ENCODE results near the gene IFITM5.
"Not testable (repeated sequence)": the region's sequence is repeated elsewhere in the genome, so short reads cannot be mapped to it uniquely, and the experiment has no call there.

The IFITM5 gene

GRCh38 chr11:299081-299891 is at the start of gene IFITM5:
TSS of gene IFITM5 (minus strand) at chr11:299526. CDS start at chr11:299490, 36 bp downstream.
- no peak for DNase-seq (ENCODE audit: low spot score)

GRCh38 chr11:346529-346928 is 47.2 kb upstream of the IFITM5 start:
- DNase-seq (ENCODE audit: low spot score): no peak

- no peak for DNase-seq (ENCODE audit: low spot score)
Observed at GRCh38 chr11:344836-345578, 45.7 kb upstream of the IFITM5 start.

GRCh38 chr11:342328-342727 is 43.0 kb upstream of the IFITM5 start:
- DNase-seq (ENCODE audit: low spot score): no peak

GRCh38 chr11:340539-341512 is 41.5 kb upstream of the IFITM5 start:
- no peak for DNase-seq (ENCODE audit: low spot score)

DNA sequence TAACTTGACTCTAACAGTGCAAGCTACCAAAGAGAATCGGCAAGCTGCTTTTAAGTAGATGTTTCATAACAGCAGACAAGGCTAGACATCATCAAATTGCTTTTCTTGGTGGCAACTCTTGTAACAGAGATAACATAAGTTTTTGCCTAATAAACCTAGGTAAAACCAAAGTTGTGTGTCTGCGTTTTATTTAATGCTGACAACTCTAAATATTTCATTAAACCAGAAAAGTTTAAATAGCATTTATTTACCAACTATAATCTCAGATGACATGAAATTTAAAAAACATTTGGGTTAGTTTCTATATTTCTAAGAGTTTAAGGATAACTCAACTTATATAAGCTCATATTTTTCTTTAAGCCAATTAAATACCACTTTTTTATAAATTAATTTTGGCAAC is 40.6 kb upstream of the IFITM5 start:
- DNase-seq (ENCODE audit: low spot score): no peak

DNA sequence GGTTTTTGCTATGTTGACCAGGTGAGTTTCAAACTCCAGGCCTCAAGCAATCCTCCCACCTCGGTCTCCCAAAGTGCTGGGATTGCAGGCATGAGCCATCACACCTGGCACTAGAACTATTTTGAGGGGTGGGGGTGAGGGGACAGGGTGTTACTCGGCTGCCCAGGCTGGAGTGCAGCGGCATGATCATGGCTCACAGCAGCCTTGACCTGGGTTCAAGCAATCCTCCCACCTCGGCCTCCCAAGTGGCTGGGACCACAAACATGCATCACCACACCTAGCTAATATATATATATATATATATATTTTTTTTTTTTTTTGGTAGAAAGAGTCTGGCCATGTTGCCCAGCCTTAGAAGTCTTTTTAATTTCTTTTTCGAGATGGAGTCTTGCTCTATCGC is 38.4 kb upstream of the IFITM5 start:
- no peak for DNase-seq (ENCODE audit: low spot score)

DNA sequence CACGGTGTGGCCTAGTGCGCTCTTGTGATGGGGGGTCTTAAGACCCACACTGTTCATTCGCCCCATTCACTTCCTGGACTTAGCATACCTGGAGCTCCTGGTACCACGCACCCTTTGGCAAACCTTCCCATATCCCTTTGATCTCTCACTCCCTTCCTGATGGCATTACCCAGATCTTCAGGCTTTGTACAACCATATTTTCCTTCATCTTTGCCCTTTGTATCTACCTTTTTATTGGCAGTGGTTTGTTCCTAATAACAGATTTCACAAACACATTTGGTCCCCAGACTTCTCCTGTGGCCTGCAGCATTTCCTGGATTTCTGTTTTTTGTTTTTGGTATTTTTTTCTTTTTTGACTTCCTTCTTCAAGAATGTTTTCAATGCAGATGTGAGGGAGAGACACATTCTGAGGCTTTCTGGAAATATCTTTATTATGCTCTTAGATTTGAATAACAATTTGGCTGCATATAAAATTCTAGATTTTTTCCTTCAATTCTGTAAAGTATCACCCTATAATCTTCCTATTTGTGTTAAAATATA is 37.4 kb upstream of the IFITM5 start:
- DNase-seq (ENCODE audit: low spot score): no peak

DNA sequence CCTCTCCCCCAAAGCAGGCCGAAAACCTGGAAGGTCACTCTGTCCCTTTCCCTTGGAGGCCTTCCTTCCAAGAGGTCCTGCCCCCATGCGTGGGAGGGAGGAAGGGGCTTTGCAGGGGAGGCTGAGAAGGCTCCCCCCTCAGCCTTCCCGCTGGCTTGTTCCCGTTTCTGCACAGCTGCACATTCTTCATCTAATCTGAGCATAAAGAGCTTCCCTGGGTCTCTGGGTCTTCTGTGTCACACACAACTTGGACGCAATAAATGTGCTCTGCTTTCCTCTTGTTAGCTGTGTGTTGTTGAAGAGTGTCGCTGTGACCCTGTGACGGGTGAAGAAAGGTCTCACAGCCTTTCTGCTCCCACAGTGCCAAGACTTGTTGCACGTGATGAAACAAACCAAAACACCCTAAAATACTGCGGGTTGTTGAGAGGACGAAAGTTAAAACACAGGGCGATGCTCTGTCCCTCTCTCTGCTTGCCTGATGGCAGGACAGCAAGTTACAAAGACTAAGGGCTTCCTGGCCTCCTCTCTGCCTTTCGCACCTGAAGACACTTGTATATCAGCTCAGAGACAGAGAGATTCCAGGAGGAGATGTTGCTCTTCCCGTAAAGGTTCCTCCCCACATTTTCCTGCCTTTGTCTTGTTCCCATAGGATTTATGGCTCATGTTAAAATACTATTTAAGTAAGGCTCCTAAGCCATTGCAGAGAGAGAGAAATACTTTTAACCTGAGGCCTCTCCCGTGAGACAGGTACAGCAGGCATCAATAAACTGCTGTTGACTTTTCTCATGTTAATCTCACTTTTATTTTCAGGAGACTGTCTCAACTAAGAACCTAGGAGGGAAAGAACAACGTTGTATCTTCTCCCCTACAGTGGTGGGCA is 36.7 kb upstream of the IFITM5 start:
- peak; percentile 50 for DNase-seq (ENCODE audit: low spot score)

- DNase-seq (ENCODE audit: low spot score): no peak
Observed at GRCh38 chr11:334264-334994, 35.1 kb upstream of the IFITM5 start.

GRCh38 chr11:333616-334263 is 34.4 kb upstream of the IFITM5 start:
- not testable (repeated sequence) for DNase-seq (ENCODE audit: low spot score)

GRCh38 chr11:332651-333480 is 33.5 kb upstream of the IFITM5 start:
- DNase-seq (ENCODE audit: low spot score): no peak

- no peak for DNase-seq (ENCODE audit: low spot score)
Observed at GRCh38 chr11:331358-332060, 32.2 kb upstream of the IFITM5 start.

DNA sequence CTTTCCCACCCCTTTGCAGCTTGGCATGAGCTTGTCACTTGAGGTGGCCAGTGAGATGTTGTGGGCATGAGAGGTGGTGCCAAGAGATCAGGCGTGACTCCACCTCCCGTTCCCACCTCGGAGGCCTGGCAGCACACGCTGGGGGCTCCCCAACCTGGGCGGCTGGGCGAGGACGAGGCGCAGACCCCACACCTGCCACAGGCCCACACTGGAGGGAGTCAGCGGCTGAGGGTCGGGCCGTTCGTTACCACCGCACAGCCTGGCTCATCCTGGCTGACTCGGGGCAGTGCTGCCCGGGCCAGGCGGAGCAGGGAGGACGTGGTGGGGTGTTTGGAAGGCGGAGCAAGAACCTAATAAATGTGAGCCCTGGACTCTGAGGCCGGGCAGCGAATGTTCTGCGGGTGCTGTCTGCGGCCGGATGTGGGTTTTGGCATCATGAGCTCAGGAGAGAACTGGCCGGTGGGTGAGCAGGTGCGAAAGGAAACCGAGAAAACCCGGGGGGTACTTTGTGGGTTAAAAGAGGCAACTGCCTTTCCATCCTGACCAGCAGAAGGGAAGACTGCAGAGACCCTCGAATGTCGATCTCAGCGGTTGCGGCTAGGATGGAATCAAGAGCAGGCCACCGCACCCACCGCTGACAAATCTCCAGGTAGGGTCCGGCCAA is 31.5 kb upstream of the IFITM5 start:
- no peak for DNase-seq (ENCODE audit: low spot score)

- no peak for DNase-seq (ENCODE audit: low spot score)
Observed at GRCh38 chr11:330307-330693, 31.0 kb upstream of the IFITM5 start.

DNA sequence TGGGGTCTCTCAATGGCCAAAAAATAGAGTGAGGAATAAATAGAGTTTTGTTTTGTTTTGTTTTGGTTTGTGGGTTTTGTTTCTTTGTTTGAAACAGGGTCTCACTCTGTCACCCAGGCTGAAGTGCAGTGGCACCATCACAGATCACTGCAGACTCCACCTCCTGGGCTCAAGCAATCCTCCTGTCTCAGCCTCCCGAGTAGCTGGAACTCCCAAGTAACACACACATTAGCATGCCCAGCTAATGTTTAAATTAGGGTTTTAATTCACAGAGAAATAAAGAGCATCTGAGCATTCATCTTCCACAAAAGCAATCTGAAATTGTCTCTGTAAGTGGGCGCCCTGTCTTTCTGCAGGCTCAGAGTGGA is 30.5 kb upstream of the IFITM5 start:
- no peak for DNase-seq (ENCODE audit: low spot score)

DNA sequence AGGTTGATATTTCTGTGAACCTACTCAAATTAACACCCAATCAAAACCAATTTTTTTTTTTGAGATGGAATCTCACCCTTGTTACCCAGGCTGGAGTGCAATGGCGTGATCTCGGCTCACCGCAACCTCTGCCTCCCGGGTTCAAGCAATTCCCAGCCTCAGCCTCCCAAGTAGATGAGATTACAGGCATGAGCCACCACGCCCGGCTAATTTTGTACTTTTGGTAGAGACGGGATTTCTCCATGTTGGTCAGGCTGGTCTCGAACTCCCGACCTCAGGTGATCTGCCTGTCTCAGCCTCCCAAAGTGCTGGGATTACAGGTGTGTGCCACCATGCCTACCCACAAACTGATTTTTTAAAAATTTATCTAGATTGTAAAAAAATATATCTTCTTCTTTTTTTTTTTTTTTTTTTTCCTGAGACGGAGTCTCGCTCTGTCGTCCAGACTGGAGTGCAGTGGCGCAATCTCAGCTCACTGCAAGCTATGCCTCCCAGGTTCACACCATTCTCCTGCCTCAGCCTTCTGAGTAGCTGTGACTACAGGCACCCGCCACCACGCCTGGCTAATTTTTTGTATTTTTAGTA is 29.3 kb upstream of the IFITM5 start:
- DNase-seq (ENCODE audit: low spot score): not testable (repeated sequence)

All from pons (tissue), 1 donor.